ENCODE measurements around the gene CCPG1. TPM values are rescaled to one million over a fixed set of nuclear protein-coding genes. Genes with fewer than 3 reads are reported as not detected.

Gene CCPG1
- total and polyA plus RNA-seq, 2 of the 13 experiments (the other 11 are each of a cell fraction or from before 2014, with no cell fraction given) = 16.1 to 19.5 TPM

GRCh38 chr15:55320238-55320550, 88.0 kb downstream of the CCPG1 start (continued):
- TF ChIP-seq ZNF318 (CRISPR knock-in tag; IDR thresholded peaks at IDR 0.05) (no peak), SKI (IDR thresholded peaks at IDR 0.05; ENCODE audit: partially characterized antibody) (no peak), E2F1 (CRISPR knock-in tag; IDR thresholded peaks at IDR 0.05) (no peak)

Measured in HepG2 (cell line).